ENCODE results near the gene PLA2G4B.

DNA sequence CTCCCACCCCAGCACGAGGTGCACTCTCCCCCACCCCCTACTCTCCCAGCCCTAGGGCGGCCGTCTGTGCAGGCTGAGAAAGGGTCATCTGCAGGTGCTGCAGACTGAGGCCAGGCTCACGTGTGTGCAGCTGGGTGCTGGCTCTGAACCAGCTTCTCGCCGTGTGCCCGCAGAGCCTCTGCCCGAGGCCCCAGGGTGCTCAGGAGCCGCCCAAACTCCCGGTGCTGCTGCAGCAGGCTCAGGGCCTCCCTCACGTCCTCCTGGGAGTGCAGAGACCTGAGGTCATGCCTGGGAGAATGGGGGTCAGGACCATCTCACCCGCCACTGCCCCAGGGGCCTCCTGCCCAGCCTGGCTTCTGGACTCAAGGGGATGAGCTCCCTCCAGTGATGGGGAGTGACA lies 38.0 kb downstream of the PLA2G4B start:
- TF ChIP-seq, protein P1, sequence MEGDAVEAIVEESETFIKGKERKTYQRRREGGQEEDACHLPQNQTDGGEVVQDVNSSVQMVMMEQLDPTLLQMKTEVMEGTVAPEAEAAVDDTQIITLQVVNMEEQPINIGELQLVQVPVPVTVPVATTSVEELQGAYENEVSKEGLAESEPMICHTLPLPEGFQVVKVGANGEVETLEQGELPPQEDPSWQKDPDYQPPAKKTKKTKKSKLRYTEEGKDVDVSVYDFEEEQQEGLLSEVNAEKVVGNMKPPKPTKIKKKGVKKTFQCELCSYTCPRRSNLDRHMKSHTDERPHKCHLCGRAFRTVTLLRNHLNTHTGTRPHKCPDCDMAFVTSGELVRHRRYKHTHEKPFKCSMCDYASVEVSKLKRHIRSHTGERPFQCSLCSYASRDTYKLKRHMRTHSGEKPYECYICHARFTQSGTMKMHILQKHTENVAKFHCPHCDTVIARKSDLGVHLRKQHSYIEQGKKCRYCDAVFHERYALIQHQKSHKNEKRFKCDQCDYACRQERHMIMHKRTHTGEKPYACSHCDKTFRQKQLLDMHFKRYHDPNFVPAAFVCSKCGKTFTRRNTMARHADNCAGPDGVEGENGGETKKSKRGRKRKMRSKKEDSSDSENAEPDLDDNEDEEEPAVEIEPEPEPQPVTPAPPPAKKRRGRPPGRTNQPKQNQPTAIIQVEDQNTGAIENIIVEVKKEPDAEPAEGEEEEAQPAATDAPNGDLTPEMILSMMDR (IDR thresholded peaks at IDR 0.05 in 4 of 5, conservative IDR thresholded peaks at IDR 0.05 in 1 of 5): no peak
- no peak for TF ChIP-seq POLR2A (IDR thresholded peaks at IDR 0.05)
